ENCODE results near the gene DNAH11.

DNA sequence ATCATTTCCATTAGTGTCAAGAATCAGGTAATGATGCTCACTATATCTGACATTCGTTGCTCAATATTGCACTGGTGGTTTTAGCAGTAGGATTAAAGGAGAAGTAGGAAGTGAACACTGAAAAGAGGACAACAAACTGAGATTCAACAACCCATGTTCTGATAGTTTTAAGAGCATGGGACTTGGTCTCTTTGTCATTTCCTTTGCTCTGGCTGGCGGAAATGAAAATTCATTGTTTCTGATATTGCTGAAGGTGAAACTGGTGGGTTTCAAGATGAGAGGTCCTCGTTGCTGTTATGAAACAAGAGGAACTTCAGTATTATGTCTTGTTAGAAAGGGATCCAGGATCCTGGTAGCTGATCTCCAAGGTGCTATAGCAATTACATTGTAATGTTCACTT lies 129.0 kb downstream of the DNAH11 start:
- TF ChIP-seq, protein P1, sequence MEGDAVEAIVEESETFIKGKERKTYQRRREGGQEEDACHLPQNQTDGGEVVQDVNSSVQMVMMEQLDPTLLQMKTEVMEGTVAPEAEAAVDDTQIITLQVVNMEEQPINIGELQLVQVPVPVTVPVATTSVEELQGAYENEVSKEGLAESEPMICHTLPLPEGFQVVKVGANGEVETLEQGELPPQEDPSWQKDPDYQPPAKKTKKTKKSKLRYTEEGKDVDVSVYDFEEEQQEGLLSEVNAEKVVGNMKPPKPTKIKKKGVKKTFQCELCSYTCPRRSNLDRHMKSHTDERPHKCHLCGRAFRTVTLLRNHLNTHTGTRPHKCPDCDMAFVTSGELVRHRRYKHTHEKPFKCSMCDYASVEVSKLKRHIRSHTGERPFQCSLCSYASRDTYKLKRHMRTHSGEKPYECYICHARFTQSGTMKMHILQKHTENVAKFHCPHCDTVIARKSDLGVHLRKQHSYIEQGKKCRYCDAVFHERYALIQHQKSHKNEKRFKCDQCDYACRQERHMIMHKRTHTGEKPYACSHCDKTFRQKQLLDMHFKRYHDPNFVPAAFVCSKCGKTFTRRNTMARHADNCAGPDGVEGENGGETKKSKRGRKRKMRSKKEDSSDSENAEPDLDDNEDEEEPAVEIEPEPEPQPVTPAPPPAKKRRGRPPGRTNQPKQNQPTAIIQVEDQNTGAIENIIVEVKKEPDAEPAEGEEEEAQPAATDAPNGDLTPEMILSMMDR (IDR thresholded peaks at IDR 0.05 in 2 of 3, conservative IDR thresholded peaks at IDR 0.05 in 1 of 3; ENCODE audit: borderline replicate concordance in 1 of 3, insufficient read depth in 1 of 3, low read depth in 2 of 3, low read length in 2 of 3) = no peak
- TF ChIP-seq POLR2AphosphoS5 (IDR thresholded peaks at IDR 0.05; ENCODE audit: low read depth, low read length) (no peak), ZBTB33 (IDR thresholded peaks at IDR 0.05; ENCODE audit: extremely low read depth, insufficient replicate concordance, low read length) (no peak), EGR1 (IDR thresholded peaks at IDR 0.05; ENCODE audit: low read depth) (no peak), CEBPB (IDR thresholded peaks at IDR 0.05; ENCODE audit: low read depth) (no peak), POLR2A (IDR thresholded peaks at IDR 0.05; ENCODE audit: borderline replicate concordance, extremely low read depth, insufficient read depth, insufficient read length) (no peak), ZNF274 (IDR thresholded peaks at IDR 0.05; ENCODE audit: low read depth, low read length) (no peak), RAD21 (IDR thresholded peaks at IDR 0.05; ENCODE audit: low read depth) (no peak), REST (IDR thresholded peaks at IDR 0.05; ENCODE audit: low read depth) (no peak), EZH2 (IDR thresholded peaks at IDR 0.05) (no peak), ZFX (IDR thresholded peaks at IDR 0.05) (no peak), JUND (IDR thresholded peaks at IDR 0.05) (no peak)
- TF ChIP-seq, protein P2, sequence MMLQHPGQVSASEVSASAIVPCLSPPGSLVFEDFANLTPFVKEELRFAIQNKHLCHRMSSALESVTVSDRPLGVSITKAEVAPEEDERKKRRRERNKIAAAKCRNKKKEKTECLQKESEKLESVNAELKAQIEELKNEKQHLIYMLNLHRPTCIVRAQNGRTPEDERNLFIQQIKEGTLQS (IDR thresholded peaks at IDR 0.05) = no peak

Data from HCT116 (cell line).